ENCODE data around the gene MYO1D.

MYO1D gene

DNA sequence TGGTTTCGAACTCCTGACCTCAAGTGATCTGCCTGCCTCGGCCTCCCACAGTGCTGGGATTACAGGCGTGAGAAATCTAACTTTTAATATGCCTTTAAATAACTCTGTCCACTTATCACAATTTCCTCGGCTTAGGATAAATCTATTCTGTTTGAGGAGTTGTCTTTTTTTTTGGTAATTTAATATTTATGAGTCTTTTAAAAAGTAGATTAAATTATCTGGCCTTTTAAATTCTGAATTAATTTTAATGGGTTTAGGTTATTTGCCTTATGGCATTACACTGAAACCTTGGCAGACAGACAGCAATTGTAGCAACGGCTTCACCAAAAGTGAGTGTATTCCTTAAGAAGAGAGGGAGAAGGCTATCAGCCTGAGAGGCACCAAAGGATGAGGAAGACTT, 66.2 kb downstream of the MYO1D start:
- no peak for DNase-seq

GRCh38 chr17:32807577-32807976, 69.3 kb downstream of the MYO1D start:
- DNase-seq = no peak

GRCh38 chr17:32806646-32807045, 70.3 kb downstream of the MYO1D start:
- no peak for DNase-seq

DNA sequence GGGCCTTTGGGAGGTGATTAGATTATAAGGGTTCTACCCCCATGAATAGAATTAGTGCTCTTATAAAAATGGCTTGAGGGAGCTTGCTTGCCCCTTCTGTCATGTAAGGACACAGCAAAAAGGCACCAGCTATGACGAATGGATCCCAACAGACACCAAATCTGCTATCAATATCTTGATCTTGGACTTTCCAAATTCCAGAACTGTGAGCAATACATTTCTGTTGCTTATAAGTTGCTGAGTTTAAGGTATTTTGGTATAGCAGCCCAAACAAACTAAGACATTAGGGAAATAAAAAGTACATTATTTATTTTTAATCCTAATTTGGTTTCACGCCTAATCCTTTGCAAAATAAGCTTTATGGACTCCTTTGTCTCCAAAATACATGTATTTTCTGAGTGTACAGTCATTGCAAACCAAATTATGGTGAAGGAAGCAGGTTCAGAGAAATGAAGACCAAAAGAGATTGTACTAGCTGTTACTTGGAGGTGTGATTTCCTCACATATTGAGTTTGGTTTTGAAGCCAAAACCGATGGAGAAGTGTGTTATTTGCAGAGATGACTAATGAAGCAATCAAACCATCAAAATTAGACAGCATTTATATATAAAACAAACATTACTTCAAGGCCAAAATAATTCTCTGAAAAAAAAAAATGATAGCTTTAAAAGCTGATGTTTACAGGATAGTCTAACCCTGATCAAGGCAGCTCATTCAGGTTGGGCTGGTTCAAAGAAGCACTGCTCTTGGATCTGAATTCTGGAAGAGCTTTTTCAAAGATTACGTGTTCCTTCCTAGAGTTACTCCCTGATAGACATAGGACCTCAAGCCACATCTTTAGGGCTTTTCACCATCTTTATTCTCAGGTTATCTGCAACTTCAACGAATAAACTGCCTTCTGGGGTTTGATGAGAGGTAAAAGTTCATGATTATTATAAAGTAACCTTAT, 71.6 kb downstream of the MYO1D start:
- DNase-seq = peak; percentile 57

DNA sequence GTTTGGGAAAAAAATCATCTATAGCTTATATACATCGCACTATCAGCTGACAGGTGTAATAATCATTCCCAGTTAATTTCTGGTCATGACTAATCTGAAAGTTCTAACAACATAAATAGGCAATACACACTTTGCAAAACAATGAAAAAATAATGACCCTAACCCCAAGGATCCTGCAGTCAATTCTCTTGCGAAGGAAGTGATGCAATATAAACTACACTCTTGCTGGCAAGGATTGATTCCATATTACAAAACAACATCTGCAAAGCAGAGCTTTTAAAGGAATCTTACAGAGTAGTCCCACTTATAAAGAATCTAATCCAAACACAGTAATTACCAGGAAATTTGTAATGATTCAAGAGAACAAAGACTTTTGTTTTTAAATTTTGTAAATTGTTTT, 73.4 kb downstream of the MYO1D start:
- peak; percentile 41 for DNase-seq

DNA sequence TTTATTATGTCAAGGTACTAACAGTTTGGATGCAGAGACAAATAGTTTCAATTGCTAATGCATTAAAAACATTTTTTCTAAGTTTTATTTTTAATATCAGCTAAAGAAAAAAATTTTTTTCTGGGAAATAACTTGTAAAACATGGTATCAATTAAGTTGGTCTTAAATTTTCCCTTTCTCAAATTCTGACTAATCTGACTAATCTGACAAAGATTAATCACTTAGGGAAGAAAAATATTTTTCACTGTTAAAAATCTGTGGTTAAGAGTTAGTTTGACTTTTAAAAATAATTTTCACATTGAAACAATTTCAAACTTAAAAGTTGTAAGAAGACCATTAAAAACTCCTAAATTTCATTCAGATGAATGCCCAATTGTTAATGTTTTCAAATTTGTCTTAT, 74.6 kb downstream of the MYO1D start:
- DNase-seq = peak; percentile 30

GRCh38 chr17:32801641-32802040, 75.3 kb downstream of the MYO1D start:
- DNase-seq = no peak

GRCh38 chr17:32801193-32801592, 75.7 kb downstream of the MYO1D start:
- DNase-seq = no peak

- DNase-seq = no peak
Observed at GRCh38 chr17:32798938-32799337, 78.0 kb downstream of the MYO1D start.

- DNase-seq = peak; percentile 13
Observed at GRCh38 chr17:32795339-32795979, 81.5 kb downstream of the MYO1D start.

DNA sequence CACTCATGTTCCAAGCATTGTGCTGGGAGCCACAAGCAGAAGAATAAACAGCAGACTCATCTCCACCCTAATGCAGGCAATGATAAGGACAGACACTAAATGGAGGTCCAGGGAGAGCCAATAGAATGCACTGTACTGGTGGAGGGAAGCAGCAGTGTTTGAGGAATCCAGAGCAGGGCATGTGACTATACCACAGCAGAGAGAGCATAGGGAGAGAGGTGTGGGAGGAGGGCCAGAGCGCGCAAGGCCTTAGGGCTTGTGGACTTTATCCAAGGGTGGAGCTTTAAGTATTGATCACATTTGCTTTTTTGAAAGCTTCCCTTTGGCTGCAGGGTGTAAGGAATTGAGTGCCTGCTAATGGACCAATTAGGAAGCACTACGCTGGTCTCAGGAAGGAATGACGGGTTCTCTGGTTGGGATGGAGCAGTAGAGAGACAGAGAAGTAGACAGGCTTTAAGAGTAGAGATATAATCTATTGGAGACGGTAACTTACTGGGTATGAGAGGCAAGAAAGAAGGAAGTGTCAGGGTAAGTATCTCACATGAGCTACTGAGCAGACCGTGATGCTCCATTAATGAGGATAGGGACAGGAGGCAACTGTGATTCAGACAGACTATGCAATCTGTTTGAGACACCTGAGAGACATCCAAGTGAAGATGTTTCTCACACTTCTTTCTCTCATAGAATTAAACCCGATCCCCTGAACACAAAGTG, 82.2 kb downstream of the MYO1D start:
- no peak for DNase-seq

DNA sequence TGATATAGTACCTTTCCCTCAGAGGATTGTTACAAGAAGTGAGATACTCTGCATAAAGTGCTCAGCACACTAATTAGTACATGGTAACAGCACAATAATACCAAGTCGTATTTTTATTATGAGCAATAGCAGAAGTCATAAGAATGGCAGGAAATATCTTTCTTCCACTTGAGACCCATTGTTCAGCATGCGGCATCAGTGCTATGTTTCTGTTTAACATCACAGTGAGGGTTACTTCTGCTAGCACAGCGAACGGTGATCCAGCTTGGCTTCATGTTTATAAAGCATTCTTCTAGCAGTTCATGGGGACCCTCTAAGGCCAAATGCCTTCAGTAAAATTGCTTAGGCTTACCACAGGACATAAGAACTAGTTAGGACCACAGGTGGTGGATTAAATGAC, 83.1 kb downstream of the MYO1D start:
- DNase-seq = no peak

- DNase-seq = no peak
Observed at GRCh38 chr17:32792207-32792606, 84.7 kb downstream of the MYO1D start.

DNA sequence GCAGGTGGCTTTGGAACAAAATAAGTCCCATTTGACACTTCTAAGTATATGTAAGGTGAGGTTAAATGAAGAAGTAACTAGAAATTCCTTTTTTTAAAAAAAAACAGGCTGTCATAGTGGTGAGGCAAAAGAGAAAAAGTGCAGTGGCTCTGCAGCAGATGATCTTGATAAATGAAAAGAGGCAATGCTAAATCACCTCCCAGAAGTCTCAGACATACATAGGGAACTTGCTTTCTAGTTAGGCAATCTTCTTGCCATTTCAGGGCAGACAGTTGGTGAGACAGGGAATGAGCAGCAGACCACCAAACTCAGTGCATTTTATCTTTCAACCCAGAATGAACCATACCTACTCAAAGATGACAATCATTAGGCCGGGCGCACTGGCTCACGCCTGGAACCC, 90.8 kb downstream of the MYO1D start:
- no peak for DNase-seq

DNA sequence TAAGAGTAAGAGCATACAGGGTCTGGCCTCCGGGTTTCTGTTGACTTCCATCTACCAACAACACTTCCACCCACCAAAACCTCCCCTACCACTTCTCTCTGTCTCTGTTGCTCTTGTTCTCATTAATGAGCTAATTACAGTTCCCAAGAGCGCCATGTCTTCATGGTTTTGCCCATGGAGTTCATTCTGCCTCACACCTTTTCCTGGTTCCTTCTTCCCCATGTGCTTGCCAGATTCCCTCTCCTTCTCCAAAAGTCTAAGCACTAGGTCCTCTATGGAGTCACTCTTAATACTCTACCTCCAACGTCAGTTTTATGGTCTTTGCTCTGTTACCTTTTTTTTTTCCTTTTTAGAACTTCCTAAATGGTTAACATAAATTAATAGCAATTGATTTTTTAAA, 92.8 kb downstream of the MYO1D start:
- DNase-seq = no peak

DNA sequence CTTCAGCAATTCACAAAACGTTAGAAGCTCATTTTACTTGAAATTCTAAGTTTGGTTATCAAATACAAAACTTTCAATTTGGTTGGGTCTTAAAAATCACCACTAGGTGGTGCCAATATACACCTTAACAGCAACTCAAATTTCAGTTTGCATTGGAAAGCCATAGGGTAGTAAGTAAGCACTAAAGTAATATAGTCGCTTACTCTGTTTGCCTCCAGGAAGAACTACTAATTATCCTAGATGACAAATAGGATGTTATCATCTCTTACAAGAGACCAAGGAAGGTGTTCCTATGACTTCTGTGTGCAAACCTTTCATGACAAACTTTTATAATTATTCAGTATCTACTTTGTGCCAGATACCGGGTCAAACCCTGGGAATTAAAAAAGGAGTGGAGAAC, 93.3 kb downstream of the MYO1D start:
- DNase-seq = peak; percentile 61

- peak; percentile 34 for DNase-seq
Observed at GRCh38 chr17:32780721-32781120, 96.2 kb downstream of the MYO1D start.

DNA sequence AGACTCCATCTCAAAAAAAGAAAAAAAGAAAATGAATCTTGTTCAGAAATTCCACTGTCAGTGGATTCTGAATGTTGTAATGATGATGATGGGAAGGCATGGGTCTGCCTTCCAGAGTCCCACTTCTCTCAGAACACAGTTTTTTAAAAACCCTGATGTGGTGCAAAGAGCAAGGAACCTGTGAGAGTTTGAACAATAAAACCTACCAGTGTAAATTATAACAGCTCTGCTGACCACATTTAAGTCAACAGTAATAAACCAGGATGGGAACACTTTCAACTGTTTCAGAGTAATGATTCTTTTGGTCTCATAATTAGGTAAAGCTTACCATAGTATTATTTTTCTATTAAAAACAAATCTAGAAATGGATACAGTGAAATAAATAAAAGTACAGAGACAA, 99.0 kb downstream of the MYO1D start:
- DNase-seq = no peak

DNA sequence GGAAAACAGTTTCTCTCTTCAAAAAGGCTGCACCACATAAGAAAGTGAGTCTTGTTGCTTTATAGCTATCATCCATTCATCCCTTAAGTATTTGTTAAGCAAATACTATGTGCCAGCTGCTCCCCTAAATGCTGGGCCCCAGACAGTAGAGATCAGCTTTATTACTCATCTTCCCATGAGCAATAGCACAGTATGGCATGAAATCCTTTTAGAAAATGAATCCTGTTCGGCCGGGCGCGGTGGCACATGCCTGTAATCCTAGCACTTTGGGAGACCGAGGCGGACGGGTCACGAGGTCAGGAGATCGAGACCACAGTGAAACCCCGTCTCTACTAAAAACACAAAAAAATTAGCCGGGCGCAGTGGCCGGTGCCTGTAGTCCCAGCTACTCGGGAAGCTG, 99.5 kb downstream of the MYO1D start:
- peak; percentile 34 for DNase-seq

GRCh38 chr17:32774695-32775084, 102.2 kb downstream of the MYO1D start:
- no peak for DNase-seq

- DNase-seq = peak; percentile 51
Observed at GRCh38 chr17:32773856-32774694, 102.8 kb downstream of the MYO1D start.

GRCh38 chr17:32772453-32773025, 104.4 kb downstream of the MYO1D start:
- no peak for DNase-seq
